ENCODE results near the gene ZBTB20. TPM values are rescaled to one million over a fixed set of nuclear protein-coding genes. Genes with fewer than 3 reads are reported as not detected.
A peak's percentile ranks its signal among the peaks of the same experiment; 100 is the strongest.

The ZBTB20 gene
- total RNA-seq, 1 donor from 2014 or later = 84.2 TPM

- intact Hi-C loops (cut with DNase I) = loop anchor here (10.0 kb wide), 1 partner anchor 140 kb away; no protein-coding TSS in a partner anchor
- no peak for DNase-seq (ENCODE audit: low spot score)
These were observed 852.1 kb downstream of the ZBTB20 start for GRCh38 chr3:114294940-114295480.

- intact Hi-C loops (cut with DNase I) = loop anchor here (10.0 kb wide), 1 partner anchor 139 kb away; no protein-coding TSS in a partner anchor
- DNase-seq (ENCODE audit: low spot score) = no peak
These were observed 853.1 kb downstream of the ZBTB20 start, which contains the start of gene TIGIT for GRCh38 chr3:114293838-114294535. Gene TIGIT, plus strand, starts transcription at chr3:114294028. Its CDS starts 34 bp downstream, at chr3:114294062.

- intact Hi-C loops (cut with DNase I) = loop anchor here (10.0 kb wide), 1 partner anchor 136 kb away; no protein-coding TSS in a partner anchor
- peak; percentile 80 for DNase-seq (ENCODE audit: low spot score)
These were observed 855.9 kb downstream of the ZBTB20 start for GRCh38 chr3:114290911-114291901.

DNA sequence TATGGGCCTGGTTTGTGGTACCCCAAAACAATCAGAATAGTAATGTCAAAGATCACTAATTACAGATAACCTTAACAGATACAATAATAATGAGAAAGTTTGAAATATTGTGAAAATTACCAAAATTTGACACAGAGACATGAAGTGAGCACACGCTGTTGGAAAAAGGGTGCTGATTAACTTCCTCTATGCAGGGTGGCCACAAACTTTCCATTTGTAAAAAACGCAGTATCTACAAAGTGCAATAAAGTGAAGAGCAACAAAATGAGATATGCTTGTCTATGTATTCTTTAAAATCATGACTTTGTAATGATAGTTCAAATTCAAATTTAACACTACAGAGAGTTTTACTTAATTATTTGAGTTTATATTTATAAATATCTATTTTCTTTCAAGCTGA is 860.8 kb downstream of the ZBTB20 start:
- intact Hi-C loops (cut with DNase I) = no loop called here
- no peak for DNase-seq (ENCODE audit: low spot score)

GRCh38 chr3:114285648-114286230 is 861.3 kb downstream of the ZBTB20 start:
- intact Hi-C loops (cut with DNase I) = no loop called here
- no peak for DNase-seq (ENCODE audit: low spot score)

GRCh38 chr3:114284644-114285043 is 862.4 kb downstream of the ZBTB20 start:
- DNase-seq (ENCODE audit: low spot score) = no peak
- intact Hi-C loops (cut with DNase I) = no loop called here

Small RNA genes within 50 kb of the gene (microRNA-seq; reads per million reads assigned to microRNA genes)
- gene MIR4796 = 1.8 reads per million
